8988T (cell line): ENCODE measurements around the gene NFATC2.
A peak's percentile ranks its signal among the peaks of the same experiment; 100 is the strongest.
"Not testable (repeated sequence)": the region's sequence is repeated elsewhere in the genome, so short reads cannot be mapped to it uniquely, and the experiment has no call there.

Experiments
- DNase-seq: peaks from one replicate; pipeline ENCODE4 v3.0.0; 2011

Gene NFATC2

DNA sequence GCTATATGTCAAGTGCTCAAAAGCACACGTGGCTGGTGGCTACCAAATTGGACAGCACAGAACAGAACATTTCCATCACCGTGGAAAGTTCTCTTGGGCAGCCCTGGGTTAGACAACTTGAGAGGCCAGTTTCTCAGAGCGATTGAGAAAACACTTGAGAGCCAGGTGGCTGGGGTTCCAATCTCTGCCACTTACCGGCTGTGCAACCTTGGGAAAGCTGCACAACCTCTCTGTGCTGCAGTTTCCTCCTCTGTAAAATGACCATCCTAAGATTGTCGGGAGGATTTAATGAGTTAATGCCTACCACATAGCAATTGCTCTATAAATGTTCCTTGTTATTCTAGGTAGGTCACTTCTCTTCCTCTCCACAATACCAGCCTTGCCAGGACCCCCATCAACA lies 25.1 kb upstream of the NFATC2 start:
- no peak for DNase-seq

DNA sequence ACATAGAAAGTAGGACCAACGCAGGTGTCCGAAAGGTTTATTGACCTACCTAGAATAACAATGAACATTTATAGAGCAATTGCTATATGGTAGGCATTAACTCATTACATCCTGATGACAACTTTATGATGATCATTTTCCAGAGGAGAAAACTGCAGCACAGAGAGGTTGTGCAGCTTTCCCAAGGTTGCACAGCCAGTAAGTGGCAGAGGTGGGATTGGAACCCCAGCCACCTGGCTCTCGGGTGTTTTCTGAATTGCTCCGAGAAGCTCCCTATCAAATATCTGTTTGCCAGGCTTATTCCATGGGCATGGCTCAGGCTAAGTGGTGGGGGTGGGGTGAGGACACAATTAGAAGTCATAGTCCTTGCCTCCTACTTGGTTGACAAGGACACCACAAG lies 24.1 kb upstream of the NFATC2 start:
- DNase-seq = no peak

GRCh38 chr20:51565298-51566144 lies 23.0 kb upstream of the NFATC2 start:
- no peak for DNase-seq

- DNase-seq = peak; percentile 85
Observed at GRCh38 chr20:51563486-51564332, 21.2 kb upstream of the NFATC2 start.

GRCh38 chr20:51563174-51563485 lies 20.6 kb upstream of the NFATC2 start:
- DNase-seq = no peak

DNA sequence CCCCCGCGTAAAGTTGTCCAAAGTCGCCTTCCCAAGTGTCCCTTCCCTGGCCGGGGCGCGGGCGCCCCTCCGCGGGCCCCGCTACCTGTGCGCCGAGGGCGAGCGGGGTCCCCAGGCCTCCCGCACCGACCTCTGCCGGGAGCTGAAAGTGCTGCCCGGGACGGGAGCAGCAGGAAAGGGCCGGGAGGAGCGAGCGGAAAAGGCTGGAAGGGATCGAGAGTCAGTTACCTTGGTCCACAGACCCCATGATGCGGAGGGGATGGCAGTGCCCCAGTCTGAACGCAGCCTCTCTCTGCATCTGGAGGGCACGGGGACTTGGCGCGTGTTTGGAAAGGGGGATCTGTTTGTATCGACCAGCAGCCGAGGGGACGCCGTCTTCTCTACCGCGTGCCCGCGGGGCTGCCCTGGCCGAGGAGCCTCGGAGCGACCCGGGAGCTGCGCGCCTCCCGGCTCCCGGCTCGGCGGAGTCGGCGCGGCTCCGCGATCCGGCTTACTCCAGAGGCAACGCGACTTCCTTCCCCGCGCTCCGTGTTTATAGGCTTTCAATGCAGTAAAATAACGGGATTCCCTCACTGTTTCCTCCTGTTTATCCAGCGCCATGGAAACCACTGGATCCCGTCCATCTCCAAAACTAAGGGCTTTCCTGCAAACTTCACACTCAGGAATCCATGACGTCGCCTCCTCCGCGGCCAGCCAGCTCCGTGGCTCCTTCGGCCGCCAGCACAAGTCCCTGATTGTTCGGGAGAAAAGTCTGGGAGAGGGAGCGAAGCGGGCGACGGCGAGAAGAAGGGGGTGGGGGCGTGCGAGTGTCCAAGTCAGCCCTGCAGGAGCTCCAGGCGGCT lies 20.0 kb upstream of the NFATC2 start:
- DNase-seq = peak; percentile 65

- DNase-seq = no peak
Observed at GRCh38 chr20:51562027-51562331, 19.5 kb upstream of the NFATC2 start.

DNA sequence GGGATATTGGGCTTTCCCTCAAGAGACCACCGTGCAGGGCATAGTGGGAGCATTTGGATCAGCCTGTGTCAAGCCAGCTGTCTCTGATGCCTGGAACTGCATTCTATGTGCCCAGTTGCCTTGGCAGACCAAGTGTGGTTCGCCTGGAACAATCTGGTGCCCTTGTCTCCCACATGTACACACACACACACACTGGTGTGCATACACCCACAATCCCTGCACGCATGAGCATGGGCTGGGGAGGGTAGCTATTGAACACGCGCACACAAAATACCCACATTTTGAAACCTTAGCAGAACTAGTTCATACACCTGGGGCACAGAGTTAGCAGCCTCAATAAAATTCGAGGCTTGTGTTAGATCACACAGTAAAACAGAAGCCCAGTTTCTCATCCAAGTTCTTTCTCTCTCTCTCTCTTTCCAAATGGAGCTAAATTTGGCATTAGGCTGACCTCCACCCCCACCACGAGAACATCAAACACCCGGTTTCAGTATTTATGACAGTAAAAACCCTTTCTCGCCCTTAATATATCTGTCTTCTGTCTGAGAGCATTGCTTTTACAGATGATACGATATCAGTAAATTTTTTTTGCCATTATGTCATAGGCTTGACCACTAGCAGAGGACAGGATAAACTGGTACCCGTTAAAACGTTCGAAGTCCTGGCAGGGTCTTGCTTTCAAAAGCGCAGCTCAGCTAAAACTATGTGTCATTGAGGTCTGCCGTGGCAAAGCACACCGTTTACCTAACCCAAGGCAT lies 18.2 kb upstream of the NFATC2 start:
- DNase-seq = no peak

- DNase-seq = no peak
Observed at GRCh38 chr20:51560042-51560441, 17.5 kb upstream of the NFATC2 start.

DNA sequence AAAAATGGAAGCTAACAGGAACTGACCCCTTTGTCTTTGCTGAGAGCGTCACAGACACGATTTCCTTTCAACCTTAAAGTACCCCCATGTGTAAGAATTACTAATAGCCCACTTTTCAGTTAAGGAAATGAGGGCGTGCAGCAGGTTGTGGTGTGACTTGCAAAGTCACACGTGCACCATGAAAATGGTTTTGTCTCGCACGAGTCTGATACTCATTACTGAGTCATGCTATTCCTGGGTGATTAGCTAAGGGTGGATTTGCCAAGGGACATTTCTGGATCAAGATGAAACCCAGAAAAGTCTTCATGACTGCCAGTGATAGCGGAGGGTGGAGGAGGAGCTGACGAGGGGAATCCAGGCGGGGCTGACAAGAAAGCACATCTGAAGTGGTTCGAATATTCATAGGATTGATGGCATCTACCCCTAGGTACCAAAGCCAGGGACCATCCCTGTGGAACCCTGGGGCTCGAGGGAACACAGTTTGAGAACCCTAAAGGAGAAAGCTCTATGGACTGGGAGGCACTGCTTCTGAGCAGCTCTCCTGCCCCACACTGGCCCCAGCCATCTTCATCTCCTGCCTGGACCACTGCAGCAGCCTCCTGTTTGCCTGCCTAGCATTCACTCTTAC lies 12.1 kb upstream of the NFATC2 start:
- DNase-seq = no peak

- no peak for DNase-seq
Observed at GRCh38 chr20:51553897-51554486, 11.5 kb upstream of the NFATC2 start.

GRCh38 chr20:51551186-51551585 lies 8.7 kb upstream of the NFATC2 start:
- DNase-seq = no peak

DNA sequence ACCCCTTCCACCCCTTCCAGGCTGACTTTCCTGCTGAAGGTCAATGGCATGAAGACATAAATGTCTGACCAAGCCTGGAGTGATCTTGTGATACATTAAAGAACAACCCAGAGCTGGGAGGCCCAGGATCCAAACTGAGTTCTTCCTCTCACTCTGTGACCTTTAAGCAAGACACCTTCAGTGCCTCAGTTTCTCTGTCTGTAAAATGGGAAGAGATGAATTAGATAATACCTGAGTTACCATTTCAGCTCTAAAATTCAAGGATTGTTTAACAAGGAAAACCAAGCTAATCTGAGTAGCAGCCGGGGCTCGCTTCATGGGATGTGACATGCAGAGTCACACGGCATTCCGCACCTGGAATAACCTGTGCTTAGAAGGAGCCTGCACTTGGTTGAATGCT lies 7.0 kb upstream of the NFATC2 start:
- DNase-seq = no peak

DNA sequence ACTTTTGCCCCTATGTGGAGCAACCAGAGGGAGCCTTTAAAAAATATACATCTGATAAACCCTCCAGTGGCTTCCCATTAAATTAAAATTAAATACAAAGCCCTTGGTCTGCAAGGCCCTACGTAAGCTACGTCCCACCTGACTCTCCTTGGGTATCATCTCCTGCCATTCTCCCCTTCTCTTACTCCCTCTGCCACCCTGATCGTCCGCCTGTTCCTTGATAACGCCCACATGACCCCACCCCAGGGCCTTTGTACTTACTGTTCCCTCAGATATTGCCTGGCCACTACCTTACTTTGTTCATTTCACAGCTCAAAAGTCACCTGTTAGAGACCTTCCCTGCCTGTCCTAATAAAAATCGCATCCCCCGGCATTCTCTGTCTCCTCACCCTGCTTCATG lies 5.4 kb upstream of the NFATC2 start:
- no peak for DNase-seq

- no peak for DNase-seq
Observed at GRCh38 chr20:51545515-51545914, 3.0 kb upstream of the NFATC2 start.

DNA sequence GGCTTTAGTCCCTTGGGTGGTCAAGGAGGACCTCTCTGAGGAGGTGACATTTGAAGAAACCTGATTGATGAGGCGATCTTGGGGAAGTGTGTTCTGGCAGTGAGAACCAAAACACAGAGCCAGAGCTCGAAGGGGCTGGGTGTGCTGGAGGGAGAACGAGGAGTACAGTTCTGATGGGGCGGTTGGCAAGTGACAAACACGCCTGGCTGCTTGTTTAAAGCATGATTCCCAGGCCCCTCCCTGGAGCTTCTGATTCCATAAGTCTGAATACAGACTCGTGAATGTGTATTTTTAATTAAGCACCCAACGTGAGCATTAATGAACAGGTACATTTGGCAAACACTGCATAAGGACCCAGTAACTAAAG lies 886 bp upstream of the NFATC2 start:
- no peak for DNase-seq

DNA sequence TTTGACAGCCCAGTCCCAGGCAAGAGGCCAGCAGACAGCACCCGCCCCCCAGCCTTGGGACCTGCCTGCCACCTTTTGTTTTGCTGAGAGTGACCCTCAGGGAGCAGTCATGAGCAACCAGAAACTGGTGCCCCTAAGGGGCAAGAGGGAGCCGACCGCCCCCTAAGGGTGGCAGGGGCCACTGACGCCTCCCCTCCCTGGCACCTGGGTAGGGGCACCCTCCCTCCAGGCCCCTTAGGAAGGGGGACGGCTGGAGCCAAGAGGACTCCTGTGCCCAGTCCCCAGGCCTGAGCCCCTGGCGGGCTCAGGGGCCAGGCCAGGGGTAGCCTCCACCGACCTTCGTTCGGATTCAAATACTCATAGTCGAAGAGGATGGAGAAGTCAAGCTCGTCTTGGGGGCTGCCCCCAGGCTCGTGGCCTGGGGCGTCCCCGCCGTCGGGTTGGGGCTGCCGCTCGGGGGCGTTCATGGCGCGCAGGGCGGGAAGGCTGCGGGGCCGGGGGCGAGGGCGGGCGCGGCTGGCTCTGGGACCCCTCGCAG lies 417 bp downstream of the NFATC2 start:
- peak; percentile 94 for DNase-seq

DNA sequence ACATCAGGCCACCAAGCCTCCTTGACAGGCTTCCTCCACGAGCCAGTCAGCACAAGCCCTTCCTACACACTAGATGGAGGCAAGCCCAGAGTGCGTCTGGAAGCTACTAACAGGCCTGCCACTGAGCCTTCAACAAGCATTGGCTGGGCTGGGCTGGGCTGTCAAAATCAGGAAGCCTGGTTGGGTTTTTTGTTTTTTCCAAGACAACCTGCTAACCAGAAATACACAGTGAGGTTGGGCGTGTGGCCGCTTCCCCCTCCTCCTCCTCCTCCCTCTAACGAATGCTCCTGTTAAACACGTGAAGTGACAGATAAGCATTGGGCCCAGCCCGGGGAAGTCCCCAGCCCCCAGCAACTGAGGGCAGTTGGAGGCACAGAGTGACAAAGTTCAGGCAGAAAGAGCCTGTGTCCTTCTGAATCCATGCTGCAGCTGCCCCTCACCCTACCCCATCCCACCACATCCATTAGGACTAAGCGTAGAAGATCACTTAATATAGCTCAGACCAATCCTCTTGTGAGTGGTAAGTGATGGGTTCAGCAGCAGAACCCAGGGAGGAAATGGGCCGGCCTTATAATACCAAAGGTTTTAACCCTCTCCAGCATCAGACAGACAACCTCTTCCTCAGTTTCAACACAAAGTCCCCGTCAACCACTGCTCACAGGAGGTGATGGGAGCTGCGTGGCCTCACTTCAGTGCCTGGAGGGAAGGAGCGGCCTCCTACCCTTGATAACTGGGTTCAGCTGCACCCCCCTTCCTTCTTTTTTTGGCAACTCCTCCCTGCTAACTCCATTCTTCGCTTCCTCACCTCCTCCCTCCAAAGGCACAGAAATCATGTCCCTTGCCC lies 1.1 kb downstream of the NFATC2 start:
- no peak for DNase-seq

GRCh38 chr20:51540580-51540979 lies 1.9 kb downstream of the NFATC2 start:
- no peak for DNase-seq

DNA sequence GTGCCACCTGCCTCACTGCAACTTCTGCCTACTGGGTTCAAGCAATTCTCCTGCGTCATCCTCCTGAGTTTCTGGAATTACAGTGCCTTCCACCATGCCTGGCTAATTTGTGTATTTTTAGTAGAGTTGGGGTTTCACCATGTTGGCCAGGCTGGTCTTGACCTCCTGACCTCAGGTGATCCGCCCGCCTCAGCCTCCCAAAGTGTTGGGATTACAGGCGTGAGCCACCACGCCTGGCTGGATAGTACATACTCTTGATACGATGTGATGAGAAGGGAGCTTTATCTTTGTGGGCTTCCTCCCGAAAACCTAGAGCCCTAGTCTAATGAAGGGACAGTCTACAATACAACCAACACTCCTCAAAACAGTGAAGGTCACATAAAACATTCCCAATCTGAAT lies 2.4 kb downstream of the NFATC2 start:
- DNase-seq = not testable (repeated sequence)
